ENCODE data around the gene ADH4.

GRCh38 chr4:99100876-99101275 lies 43.2 kb downstream of the ADH4 start:
- TF ChIP-seq POLR2A (IDR thresholded peaks at IDR 0.05), result no peak
- TF ChIP-seq CTCF (IDR thresholded peaks at IDR 0.05), result no peak

Data from esophagus squamous epithelium (tissue), 4 donors.